Gastrocnemius medialis (tissue), 4 donors: ENCODE data around the gene CEP112. TPM values are rescaled to one million over a fixed set of nuclear protein-coding genes. Genes with fewer than 3 reads are reported as not detected.

ENCODE experiments used
- ATAC-seq, 2 donors: fragments of 150-250 bp; one replicate each; pipeline ENCODE4 v1.9.1; 2016
- DNase-seq, 2 donors: peaks; one replicate each; pipeline ENCODE4 v3.0.0-alpha.2; 2019
- H3K27ac ChIP-seq, 4 donors: fragments of 200-600 bp; sonication (generic); 1 replicate in 1 of 4; 2 replicates in 3 of 4; pipeline ENCODE4 v1.5.1; 2016 to 2018; ENCODE audit warnings: mild to moderate bottlenecking in 2 of 4, moderate library complexity in 1 of 4
- H3K27me3 ChIP-seq, 3 donors: fragments of 200-600 bp; sonication (generic) in 2 of 3; 1 replicate in 1 of 3; 2 replicates in 2 of 3; pipeline versions ENCODE4 v1.5.1 to v1.6.0; 2016 to 2019; ENCODE audit warnings: mild to moderate bottlenecking in 1 of 3, moderate library complexity in 1 of 3
- H3K36me3 ChIP-seq, 2 donors: fragments of 200-600 bp; sonication (generic) in 1 of 2; one replicate each; pipeline ENCODE4 v1.5.1; 2017 to 2018
- H3K4me1 ChIP-seq, 2 donors: fragments of 200-600 bp; sonication (generic) in 1 of 2; one replicate each; pipeline ENCODE4 v1.5.1; 2016 to 2017; ENCODE audit warnings: mild to moderate bottlenecking in 2 of 2
- H3K4me3 ChIP-seq, 4 donors: fragments of 200-600 bp; sonication (generic) in 3 of 4; 1 replicate in 1 of 4; 2 replicates in 3 of 4; pipeline ENCODE4 v1.5.1; 2016 to 2019; ENCODE audit warnings: mild to moderate bottlenecking in 2 of 4
- H3K9me3 ChIP-seq, 3 donors: fragments of 200-600 bp; sonication (generic) in 2 of 3; 1 replicate in 1 of 3; 2 replicates in 2 of 3; pipeline ENCODE4 v1.5.1; 2016 to 2019
- POLR2A ChIP-seq, 2 donors: fragments of 450-650 bp; IDR thresholded peaks; one replicate each; pipeline ENCODE4 v1.6.1; 2017; ENCODE audit warnings: antibody characterized with exemption in 2 of 2, mild to moderate bottlenecking in 2 of 2, moderate library complexity in 2 of 2
- in situ Hi-C, 4 donors: fragments of 200-750 bp; cut with MboI; loops; one replicate each; pipeline versions ENCODE4 v1.15.0 to v1.8.0; 2017; ENCODE audit warnings: low sequenced_read_pairs in 4 of 4
- intact Hi-C: fragments of 100-400 bp; cut with DNase I; formaldehyde crosslinking; loops from one replicate; pipeline ENCODE4 v1.15.1; 2023; ENCODE audit warnings: low total_unique reads
- total RNA-seq, 4 donors: library from RNA; depleted of rRNA; stranded (reverse); fragments of >200 nt; gene quantifications; one replicate each; pipeline versions ENCODE4 v1.1.0 to v1.2.3, GENCODE V29; 2016
- TF ChIP-seq, protein P1 (sequence below), 5 experiments: fragments of 450-650 bp in 3 of 5; fragments of 200-600 bp in 2 of 5; sonication (generic) in 2 of 5; IDR thresholded peaks in 4 of 5; conservative IDR thresholded peaks in 1 of 5; 1 replicate in 4 of 5; 2 replicates in 1 of 5; pipeline ENCODE4 v1.5.1; 2016 to 2019; ENCODE audit warnings: antibody characterized with exemption in 5 of 5, mild to moderate bottlenecking in 3 of 5, moderate library complexity in 3 of 5

The CEP112 gene
- total RNA-seq, 4 donors from 2014 or later, result 6.1 to 8.7 (median 7.1) TPM

- in situ Hi-C loops, result no loop called here
- no peak for DNase-seq
Measured at GRCh38 chr17:65920996-65921395, 270.9 kb downstream of the CEP112 start.

DNA sequence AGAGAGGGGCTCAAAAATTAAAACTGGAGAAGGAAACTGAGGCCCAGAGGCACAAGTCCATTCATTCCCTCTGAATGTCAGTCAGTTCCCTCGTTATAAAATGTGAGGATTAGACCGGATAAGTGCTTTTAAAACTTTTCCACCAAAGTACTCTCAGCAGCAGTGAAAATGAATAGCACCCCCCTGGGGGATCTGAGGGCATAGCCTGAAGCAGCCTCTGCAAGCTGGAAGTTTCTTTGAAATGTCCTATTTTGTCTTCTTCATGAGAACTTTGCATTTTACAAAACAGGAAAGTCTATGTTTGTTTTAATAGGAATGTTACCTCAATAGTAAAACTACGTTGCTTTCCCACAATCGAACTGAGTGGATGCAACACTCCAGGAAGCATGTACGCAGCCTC, 273.0 kb downstream of the CEP112 start:
- Histone ChIP-seq H3K4me3 (no peak overlapping the region), H3K27me3 (no peaks in the 10 kb centered on the region), H3K9me3 (no peaks in the 10 kb centered on the region), H3K27ac (no peak overlapping the region), H3K36me3 (no peaks in the 10 kb centered on the region), H3K4me1 (no peaks in the 10 kb centered on the region)
- DNase-seq (no peak), ATAC-seq (no peak)
- in situ Hi-C loops, result no loop called here
- intact Hi-C loops, result no loop called here
- TF ChIP-seq, protein P1, sequence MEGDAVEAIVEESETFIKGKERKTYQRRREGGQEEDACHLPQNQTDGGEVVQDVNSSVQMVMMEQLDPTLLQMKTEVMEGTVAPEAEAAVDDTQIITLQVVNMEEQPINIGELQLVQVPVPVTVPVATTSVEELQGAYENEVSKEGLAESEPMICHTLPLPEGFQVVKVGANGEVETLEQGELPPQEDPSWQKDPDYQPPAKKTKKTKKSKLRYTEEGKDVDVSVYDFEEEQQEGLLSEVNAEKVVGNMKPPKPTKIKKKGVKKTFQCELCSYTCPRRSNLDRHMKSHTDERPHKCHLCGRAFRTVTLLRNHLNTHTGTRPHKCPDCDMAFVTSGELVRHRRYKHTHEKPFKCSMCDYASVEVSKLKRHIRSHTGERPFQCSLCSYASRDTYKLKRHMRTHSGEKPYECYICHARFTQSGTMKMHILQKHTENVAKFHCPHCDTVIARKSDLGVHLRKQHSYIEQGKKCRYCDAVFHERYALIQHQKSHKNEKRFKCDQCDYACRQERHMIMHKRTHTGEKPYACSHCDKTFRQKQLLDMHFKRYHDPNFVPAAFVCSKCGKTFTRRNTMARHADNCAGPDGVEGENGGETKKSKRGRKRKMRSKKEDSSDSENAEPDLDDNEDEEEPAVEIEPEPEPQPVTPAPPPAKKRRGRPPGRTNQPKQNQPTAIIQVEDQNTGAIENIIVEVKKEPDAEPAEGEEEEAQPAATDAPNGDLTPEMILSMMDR (IDR thresholded peaks at IDR 0.05 in 4 of 5, conservative IDR thresholded peaks at IDR 0.05 in 1 of 5), result no peak
- TF ChIP-seq POLR2A (IDR thresholded peaks at IDR 0.05), result no peak

More at GRCh38 chr17:65920996-65921395, 270.9 kb downstream of the CEP112 start:
- no peak for TF ChIP-seq POLR2A (IDR thresholded peaks at IDR 0.05)
- TF ChIP-seq, protein P1 (IDR thresholded peaks at IDR 0.05 in 4 of 5, conservative IDR thresholded peaks at IDR 0.05 in 1 of 5), result no peak
- Histone ChIP-seq H3K36me3 (no peaks in the 10 kb centered on the region), H3K9me3 (no peaks in the 10 kb centered on the region), H3K4me1 (no peaks in the 10 kb centered on the region), H3K27ac (no peak overlapping the region), H3K4me3 (no peak overlapping the region), H3K27me3 (no peaks in the 10 kb centered on the region)
- no peak for ATAC-seq
- intact Hi-C loops, result no loop called here

- ATAC-seq, result no peak
- Histone ChIP-seq H3K27ac (no peak overlapping the region), H3K4me1 (no peaks in the 10 kb centered on the region), H3K4me3 (no peak overlapping the region), H3K36me3 (no peaks in the 10 kb centered on the region), H3K9me3 (no peaks in the 10 kb centered on the region), H3K27me3 (no peaks in the 10 kb centered on the region)
- TF ChIP-seq, protein P1 (IDR thresholded peaks at IDR 0.05 in 4 of 5, conservative IDR thresholded peaks at IDR 0.05 in 1 of 5), result no peak
- no peak for TF ChIP-seq POLR2A (IDR thresholded peaks at IDR 0.05)
- no peak for DNase-seq
- intact Hi-C loops, result no loop called here
- in situ Hi-C loops, result no loop called here
Measured at GRCh38 chr17:65918500-65918899, 273.4 kb downstream of the CEP112 start.

GRCh38 chr17:65917560-65917959, 274.4 kb downstream of the CEP112 start:
- no peaks in the 10 kb centered on the region for H3K4me1 ChIP-seq
- no peak for TF ChIP-seq POLR2A (IDR thresholded peaks at IDR 0.05)
- TF ChIP-seq, protein P1 (IDR thresholded peaks at IDR 0.05 in 4 of 5, conservative IDR thresholded peaks at IDR 0.05 in 1 of 5), result no peak
- no peak overlapping the region for H3K4me3 ChIP-seq
- intact Hi-C loops (no loop called here), in situ Hi-C loops (no loop called here)
- no peaks in the 10 kb centered on the region for H3K27me3 ChIP-seq
- no peaks in the 10 kb centered on the region for H3K9me3 ChIP-seq
- H3K36me3 ChIP-seq, result no peaks in the 10 kb centered on the region
- DNase-seq (no peak), ATAC-seq (no peak)
- H3K27ac ChIP-seq, result no peak overlapping the region

GRCh38 chr17:65916425-65916824, 275.5 kb downstream of the CEP112 start:
- no peak for TF ChIP-seq POLR2A (IDR thresholded peaks at IDR 0.05)
- TF ChIP-seq, protein P1 (IDR thresholded peaks at IDR 0.05 in 4 of 5, conservative IDR thresholded peaks at IDR 0.05 in 1 of 5), result no peak
- H3K9me3 ChIP-seq, result no peaks in the 10 kb centered on the region
- in situ Hi-C loops, result no loop called here
- no peak overlapping the region for H3K4me3 ChIP-seq
- ATAC-seq (no peak), DNase-seq (no peak)
- H3K27ac ChIP-seq, result no peak overlapping the region
- no peaks in the 10 kb centered on the region for H3K4me1 ChIP-seq
- intact Hi-C loops, result no loop called here
- no peaks in the 10 kb centered on the region for H3K36me3 ChIP-seq
- no peaks in the 10 kb centered on the region for H3K27me3 ChIP-seq
